OCI-LY7 (cell line): ENCODE results near the gene ITPRID1.

Experiments used
- CTCF ChIP-seq: fragments of 200-600 bp; sonication (generic); conservative IDR thresholded peaks from 2 replicates; pipeline ENCODE4 v1.5.1; 2014; ENCODE audit warnings: mild to moderate bottlenecking, antibody characterized with exemption, low read length, moderate library complexity, mixed read lengths
- EZH2phosphoT487 ChIP-seq: fragments of 200-600 bp; sonication (generic); IDR thresholded peaks from 2 replicates; pipeline ENCODE4 v1.6.1; 2018; ENCODE audit warnings: low read depth, borderline replicate concordance, mild to moderate bottlenecking, mixed run types, antibody characterized with exemption, low read length, moderate library complexity, mixed read lengths

GRCh38 chr7:31633467-31633866 is 119.6 kb downstream of the ITPRID1 start:
- no peak for TF ChIP-seq CTCF
- TF ChIP-seq EZH2phosphoT487, result no peak
